Measurements from ENCODE around the gene RPRD1B. TPM values are rescaled to one million over a fixed set of nuclear protein-coding genes. Genes with fewer than 3 reads are reported as not detected.
"Not testable (repeated sequence)": the region's sequence is repeated elsewhere in the genome, so short reads cannot be mapped to it uniquely, and the experiment has no call there.

Gene RPRD1B
- total RNA-seq, 2 donors from 2014 or later, result 22.7 to 42.5 TPM

DNA sequence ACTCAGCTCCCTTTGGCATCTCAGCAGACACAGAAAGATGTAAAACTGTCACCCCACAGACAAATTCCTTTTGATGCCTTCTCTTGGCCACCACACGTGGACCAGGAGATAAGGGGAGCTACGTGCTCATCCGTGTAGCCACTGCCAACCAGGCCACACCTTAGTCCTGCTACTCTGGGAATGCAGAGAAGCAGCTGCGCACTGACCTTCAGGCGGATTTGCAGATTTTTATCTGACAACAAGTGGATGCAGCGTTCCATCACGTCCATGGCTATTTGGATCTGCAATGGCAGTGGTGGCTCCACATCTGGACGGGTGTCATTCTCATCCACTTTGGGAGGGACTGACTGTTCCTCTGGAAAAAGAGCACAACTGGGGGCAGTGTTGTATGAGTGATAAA is 31.1 kb upstream of the RPRD1B start:
- no peaks in the 10 kb centered on the region for H3K4me1 ChIP-seq
- no peak overlapping the region for H3K9ac ChIP-seq (ENCODE audit: low read depth in 2 of 2, low read length in 2 of 2)
- no peak overlapping the region for H3K27ac ChIP-seq
- H3K4me3 ChIP-seq, result no peak overlapping the region
- intact Hi-C loops (cut with DNase I), result no loop called here
- TF ChIP-seq, protein P1, sequence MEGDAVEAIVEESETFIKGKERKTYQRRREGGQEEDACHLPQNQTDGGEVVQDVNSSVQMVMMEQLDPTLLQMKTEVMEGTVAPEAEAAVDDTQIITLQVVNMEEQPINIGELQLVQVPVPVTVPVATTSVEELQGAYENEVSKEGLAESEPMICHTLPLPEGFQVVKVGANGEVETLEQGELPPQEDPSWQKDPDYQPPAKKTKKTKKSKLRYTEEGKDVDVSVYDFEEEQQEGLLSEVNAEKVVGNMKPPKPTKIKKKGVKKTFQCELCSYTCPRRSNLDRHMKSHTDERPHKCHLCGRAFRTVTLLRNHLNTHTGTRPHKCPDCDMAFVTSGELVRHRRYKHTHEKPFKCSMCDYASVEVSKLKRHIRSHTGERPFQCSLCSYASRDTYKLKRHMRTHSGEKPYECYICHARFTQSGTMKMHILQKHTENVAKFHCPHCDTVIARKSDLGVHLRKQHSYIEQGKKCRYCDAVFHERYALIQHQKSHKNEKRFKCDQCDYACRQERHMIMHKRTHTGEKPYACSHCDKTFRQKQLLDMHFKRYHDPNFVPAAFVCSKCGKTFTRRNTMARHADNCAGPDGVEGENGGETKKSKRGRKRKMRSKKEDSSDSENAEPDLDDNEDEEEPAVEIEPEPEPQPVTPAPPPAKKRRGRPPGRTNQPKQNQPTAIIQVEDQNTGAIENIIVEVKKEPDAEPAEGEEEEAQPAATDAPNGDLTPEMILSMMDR (IDR thresholded peaks at IDR 0.05), result no peak
- H3K27me3 ChIP-seq, result no peaks in the 10 kb centered on the region
- peaks cover 4% of the 10 kb centered on the region for H3K36me3 ChIP-seq
- no peak for DNase-seq
- H3K9me3 ChIP-seq, result no peaks in the 10 kb centered on the region

DNA sequence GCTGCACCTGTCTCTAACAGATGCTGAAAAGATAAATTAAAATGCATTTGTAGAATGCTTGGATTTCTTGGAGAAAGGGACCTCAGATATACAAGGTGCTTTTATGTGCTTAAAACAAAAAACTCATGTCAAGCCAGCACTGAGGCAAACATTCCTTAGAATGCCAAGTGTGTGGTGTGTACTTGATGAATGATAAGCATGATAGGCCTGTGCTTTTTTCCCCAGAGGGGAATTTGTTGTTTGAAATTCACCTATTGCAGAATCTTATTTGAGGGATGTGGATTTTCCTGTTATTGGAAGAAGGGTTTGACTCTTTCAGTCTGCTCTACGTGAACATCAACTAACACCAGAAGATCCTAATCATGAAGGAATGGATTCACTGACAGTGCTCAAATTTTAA is 29.1 kb upstream of the RPRD1B start:
- Histone ChIP-seq H3K27me3 (no peaks in the 10 kb centered on the region), H3K9me3 (no peaks in the 10 kb centered on the region), H3K27ac (no peak overlapping the region), H3K4me3 (no peak overlapping the region), H3K4me1 (no peaks in the 10 kb centered on the region), H3K9ac (ENCODE audit: low read depth in 2 of 2, low read length in 2 of 2) (no peak overlapping the region), H3K36me3 (no peaks in the 10 kb centered on the region)
- no peak for DNase-seq
- intact Hi-C loops (cut with DNase I), result no loop called here
- TF ChIP-seq, protein P1 (IDR thresholded peaks at IDR 0.05), result no peak

DNA sequence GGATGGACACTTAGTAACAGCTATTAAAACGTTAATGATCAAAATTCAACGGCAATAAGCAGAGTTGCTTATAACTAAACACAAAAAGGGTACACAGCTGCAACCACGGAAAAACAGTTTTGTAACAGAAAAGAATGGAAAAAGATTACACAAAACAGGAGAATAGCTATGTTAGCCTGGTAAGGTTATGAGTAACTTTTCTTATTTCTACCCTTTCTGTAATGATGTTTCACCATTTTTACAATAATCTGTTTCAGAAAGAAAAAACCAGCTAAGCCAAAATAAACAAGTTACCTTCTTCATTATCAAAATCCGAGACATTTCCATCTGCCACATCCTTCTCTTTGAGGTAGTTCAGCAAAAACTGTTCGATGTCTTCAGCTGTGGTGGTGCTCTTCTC is 27.6 kb upstream of the RPRD1B start:
- Histone ChIP-seq H3K9ac (ENCODE audit: low read depth in 2 of 2, low read length in 2 of 2) (no peak overlapping the region), H3K4me3 (no peak overlapping the region), H3K27ac (no peak overlapping the region), H3K36me3 (no peaks in the 10 kb centered on the region), H3K9me3 (no peaks in the 10 kb centered on the region), H3K27me3 (no peaks in the 10 kb centered on the region), H3K4me1 (no peaks in the 10 kb centered on the region)
- no peak for DNase-seq
- intact Hi-C loops (cut with DNase I), result no loop called here
- TF ChIP-seq, protein P1 (IDR thresholded peaks at IDR 0.05), result no peak

DNA sequence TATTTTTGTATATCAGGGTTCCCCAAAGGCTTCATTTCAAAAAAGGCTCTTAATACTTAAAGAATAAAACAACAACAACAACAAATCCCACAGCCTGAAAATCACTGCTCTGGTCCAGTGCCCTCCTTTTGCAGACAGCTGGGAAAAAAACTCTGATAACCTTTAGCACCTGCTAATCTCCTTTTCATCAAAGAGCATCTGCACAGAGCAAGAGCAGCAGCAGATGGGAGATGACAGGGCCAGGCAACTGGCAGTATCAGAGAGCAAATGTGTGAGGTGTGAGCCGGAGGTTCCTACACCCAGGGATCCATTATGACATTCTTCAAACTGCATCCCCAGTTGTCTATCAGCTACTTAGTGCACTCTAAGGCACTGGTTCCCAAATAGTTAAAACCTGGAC is 26.0 kb upstream of the RPRD1B start:
- no peak overlapping the region for H3K27ac ChIP-seq
- no peak overlapping the region for H3K9ac ChIP-seq (ENCODE audit: low read depth in 2 of 2, low read length in 2 of 2)
- no peaks in the 10 kb centered on the region for H3K36me3 ChIP-seq

DNA sequence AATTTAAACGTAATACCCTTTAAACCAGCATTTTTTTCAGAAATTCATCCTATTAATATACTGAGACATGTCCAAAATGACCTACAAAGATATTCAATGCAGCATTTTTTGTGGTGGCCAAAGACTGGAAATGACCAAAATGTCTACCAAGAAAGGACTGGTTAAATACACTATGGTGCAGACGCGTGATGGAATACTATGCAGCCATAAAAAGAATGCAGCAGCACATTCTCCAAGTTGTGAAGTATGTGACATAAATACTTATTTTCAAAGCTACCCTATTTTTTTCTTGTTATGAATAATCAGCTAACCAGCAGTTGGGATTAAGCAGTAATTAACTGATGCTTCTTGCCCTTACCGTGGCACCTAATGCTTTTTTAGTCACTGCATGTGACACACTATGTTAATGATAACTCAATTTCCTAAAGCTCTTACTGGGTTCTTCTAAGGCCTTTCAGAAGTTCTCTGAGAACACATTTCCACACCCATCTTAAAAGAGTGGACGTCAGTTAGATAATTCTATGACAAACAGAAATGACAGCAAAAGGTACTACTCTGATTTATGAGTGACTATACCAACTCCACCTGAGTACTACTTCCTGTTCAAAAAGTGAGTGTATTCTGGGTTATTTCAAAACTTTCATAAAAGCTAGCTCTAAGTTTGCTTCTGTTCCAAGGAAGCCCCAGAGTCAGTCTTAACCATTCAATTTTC is 25.2 kb upstream of the RPRD1B start:
- H3K27ac ChIP-seq, result no peak overlapping the region
- no peaks in the 10 kb centered on the region for H3K9me3 ChIP-seq
- intact Hi-C loops (cut with DNase I), result no loop called here
- H3K9ac ChIP-seq (ENCODE audit: low read depth in 2 of 2, low read length in 2 of 2), result no peak overlapping the region
- H3K4me3 ChIP-seq, result no peak overlapping the region
- no peaks in the 10 kb centered on the region for H3K4me1 ChIP-seq
- peaks cover 1% of the 10 kb centered on the region for H3K36me3 ChIP-seq
- TF ChIP-seq, protein P1 (IDR thresholded peaks at IDR 0.05), result no peak
- no peaks in the 10 kb centered on the region for H3K27me3 ChIP-seq
- no peak for DNase-seq

More for the DNA sequence above, 26.0 kb upstream of the RPRD1B start:
- H3K9me3 ChIP-seq, result no peaks in the 10 kb centered on the region
- no peaks in the 10 kb centered on the region for H3K4me1 ChIP-seq
- TF ChIP-seq, protein P1 (IDR thresholded peaks at IDR 0.05), result no peak
- intact Hi-C loops (cut with DNase I), result no loop called here
- no peak for DNase-seq
- H3K27me3 ChIP-seq, result no peaks in the 10 kb centered on the region
- H3K4me3 ChIP-seq, result no peak overlapping the region

DNA sequence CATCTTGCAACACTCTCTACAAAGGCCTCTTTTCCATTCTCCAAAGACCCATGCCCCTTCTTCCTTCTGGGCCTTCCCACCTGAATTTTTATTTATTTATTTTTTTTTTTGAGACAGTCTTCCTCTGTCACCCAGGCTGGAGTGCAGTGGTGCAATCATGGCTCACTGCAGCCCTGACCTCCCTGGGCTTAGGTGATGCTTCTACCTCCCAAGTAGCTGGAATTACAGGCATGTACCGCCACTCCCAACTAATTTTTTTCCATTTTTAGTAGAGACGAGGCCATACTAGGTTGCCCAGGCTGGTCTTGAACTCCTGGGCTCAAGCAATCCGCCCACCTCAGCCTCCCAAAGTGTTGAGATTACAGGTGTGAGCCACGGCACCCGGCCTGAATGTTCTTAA is 24.1 kb upstream of the RPRD1B start:
- H3K36me3 ChIP-seq, result not testable (repeated sequence)

More for the DNA sequence above, 24.1 kb upstream of the RPRD1B start:
- H3K9ac ChIP-seq (ENCODE audit: low read depth in 2 of 2, low read length in 2 of 2); H3K27ac ChIP-seq; H3K9me3 ChIP-seq; H3K4me1 ChIP-seq; DNase-seq; intact Hi-C loops (cut with DNase I); H3K4me3 ChIP-seq; H3K27me3 ChIP-seq: not testable (repeated sequence)

All from colonic mucosa (tissue), 4 donors.